Measurements from ENCODE around the gene GPX8.

DNA sequence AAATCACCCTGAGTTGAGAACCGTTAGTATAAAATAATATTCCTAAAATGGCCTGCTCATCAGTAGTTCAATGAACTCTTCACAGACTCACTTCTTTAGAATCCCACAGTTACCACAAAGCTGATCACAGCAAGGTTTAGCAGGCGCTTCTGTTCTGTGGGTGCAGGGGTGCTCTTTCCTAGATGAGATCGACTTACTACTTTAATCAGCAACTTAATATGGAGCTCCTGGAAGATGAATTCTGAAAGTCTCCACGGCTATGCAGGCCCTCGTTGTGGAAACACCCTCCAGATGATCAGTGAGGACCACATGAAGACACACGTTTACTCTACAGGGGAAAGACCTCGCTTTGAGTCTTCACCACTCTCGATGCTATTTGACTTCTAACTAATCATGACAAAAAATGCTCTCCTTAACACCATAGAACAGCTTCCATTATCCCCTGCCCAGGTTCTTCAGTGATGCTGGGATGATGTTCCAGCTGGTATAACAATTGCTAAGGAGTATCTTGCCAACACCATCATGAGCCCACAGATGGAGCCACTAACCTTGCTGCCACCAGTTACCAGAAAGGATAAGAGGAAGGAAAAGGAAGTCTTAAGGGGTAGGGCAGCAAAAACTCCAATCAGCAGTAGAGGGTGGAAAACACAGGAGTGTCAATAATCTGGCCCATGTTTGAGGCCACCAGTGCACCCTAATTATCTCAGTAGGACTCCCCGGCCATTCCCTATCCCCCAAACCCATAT is 17.9 kb upstream of the GPX8 start:
- TF ChIP-seq, protein P1, sequence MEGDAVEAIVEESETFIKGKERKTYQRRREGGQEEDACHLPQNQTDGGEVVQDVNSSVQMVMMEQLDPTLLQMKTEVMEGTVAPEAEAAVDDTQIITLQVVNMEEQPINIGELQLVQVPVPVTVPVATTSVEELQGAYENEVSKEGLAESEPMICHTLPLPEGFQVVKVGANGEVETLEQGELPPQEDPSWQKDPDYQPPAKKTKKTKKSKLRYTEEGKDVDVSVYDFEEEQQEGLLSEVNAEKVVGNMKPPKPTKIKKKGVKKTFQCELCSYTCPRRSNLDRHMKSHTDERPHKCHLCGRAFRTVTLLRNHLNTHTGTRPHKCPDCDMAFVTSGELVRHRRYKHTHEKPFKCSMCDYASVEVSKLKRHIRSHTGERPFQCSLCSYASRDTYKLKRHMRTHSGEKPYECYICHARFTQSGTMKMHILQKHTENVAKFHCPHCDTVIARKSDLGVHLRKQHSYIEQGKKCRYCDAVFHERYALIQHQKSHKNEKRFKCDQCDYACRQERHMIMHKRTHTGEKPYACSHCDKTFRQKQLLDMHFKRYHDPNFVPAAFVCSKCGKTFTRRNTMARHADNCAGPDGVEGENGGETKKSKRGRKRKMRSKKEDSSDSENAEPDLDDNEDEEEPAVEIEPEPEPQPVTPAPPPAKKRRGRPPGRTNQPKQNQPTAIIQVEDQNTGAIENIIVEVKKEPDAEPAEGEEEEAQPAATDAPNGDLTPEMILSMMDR (IDR thresholded peaks at IDR 0.05 in 2 of 3, conservative IDR thresholded peaks at IDR 0.05 in 1 of 3; ENCODE audit: control insufficient read depth in 2 of 3, extremely low read depth in 1 of 3, insufficient read depth in 1 of 3, low read depth in 3 of 3, low read length in 3 of 3), result no peak
- no peak for TF ChIP-seq POLR2A (IDR thresholded peaks at IDR 0.05; ENCODE audit: low read depth, low read length)
- TF ChIP-seq, protein P2, sequence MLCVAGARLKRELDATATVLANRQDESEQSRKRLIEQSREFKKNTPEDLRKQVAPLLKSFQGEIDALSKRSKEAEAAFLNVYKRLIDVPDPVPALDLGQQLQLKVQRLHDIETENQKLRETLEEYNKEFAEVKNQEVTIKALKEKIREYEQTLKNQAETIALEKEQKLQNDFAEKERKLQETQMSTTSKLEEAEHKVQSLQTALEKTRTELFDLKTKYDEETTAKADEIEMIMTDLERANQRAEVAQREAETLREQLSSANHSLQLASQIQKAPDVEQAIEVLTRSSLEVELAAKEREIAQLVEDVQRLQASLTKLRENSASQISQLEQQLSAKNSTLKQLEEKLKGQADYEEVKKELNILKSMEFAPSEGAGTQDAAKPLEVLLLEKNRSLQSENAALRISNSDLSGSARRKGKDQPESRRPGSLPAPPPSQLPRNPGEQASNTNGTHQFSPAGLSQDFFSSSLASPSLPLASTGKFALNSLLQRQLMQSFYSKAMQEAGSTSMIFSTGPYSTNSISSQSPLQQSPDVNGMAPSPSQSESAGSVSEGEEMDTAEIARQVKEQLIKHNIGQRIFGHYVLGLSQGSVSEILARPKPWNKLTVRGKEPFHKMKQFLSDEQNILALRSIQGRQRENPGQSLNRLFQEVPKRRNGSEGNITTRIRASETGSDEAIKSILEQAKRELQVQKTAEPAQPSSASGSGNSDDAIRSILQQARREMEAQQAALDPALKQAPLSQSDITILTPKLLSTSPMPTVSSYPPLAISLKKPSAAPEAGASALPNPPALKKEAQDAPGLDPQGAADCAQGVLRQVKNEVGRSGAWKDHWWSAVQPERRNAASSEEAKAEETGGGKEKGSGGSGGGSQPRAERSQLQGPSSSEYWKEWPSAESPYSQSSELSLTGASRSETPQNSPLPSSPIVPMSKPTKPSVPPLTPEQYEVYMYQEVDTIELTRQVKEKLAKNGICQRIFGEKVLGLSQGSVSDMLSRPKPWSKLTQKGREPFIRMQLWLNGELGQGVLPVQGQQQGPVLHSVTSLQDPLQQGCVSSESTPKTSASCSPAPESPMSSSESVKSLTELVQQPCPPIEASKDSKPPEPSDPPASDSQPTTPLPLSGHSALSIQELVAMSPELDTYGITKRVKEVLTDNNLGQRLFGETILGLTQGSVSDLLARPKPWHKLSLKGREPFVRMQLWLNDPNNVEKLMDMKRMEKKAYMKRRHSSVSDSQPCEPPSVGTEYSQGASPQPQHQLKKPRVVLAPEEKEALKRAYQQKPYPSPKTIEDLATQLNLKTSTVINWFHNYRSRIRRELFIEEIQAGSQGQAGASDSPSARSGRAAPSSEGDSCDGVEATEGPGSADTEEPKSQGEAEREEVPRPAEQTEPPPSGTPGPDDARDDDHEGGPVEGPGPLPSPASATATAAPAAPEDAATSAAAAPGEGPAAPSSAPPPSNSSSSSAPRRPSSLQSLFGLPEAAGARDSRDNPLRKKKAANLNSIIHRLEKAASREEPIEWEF (IDR thresholded peaks at IDR 0.05; ENCODE audit: insufficient replicate concordance, low read depth, low read length), result no peak
- no peak for TF ChIP-seq EGR1 (IDR thresholded peaks at IDR 0.05; ENCODE audit: borderline replicate concordance in 1 of 2, low read depth in 2 of 2, low read length in 2 of 2)
- no peak for TF ChIP-seq MTA3 (IDR thresholded peaks at IDR 0.05; ENCODE audit: borderline replicate concordance, low read length)
- no peak for TF ChIP-seq TCF12 (IDR thresholded peaks at IDR 0.05; ENCODE audit: low read depth, low read length)
- TF ChIP-seq TCF3 (IDR thresholded peaks at IDR 0.05; ENCODE audit: borderline replicate concordance, insufficient read depth, low read depth, low read length), result no peak
- no peak for TF ChIP-seq BCL11A (IDR thresholded peaks at IDR 0.05; ENCODE audit: low read depth, low read length)
- TF ChIP-seq IKZF1 (conservative IDR thresholded peaks at IDR 0.05), result no peak
- no peak for TF ChIP-seq FOS (IDR thresholded peaks at IDR 0.05; ENCODE audit: borderline replicate concordance, extremely low read depth, insufficient read length)
- TF ChIP-seq CBX5 (IDR thresholded peaks at IDR 0.05; ENCODE audit: low read depth), result no peak

Measured in GM12878 (cell line).